ENCODE data around the gene HSPB7.

GRCh38 chr1:16051039-16051438, 33.2 kb upstream of the HSPB7 start:
- TF ChIP-seq YY1 (IDR thresholded peaks at IDR 0.05; ENCODE audit: insufficient read depth, insufficient read length), result no peak
- TF ChIP-seq ZNF274 (IDR thresholded peaks at IDR 0.05; ENCODE audit: low read depth, low read length), result no peak
- TF ChIP-seq SUZ12 (IDR thresholded peaks at IDR 0.05; ENCODE audit: extremely low read depth, insufficient read depth, insufficient read length), result no peak
